Ishikawa (cell line): ENCODE measurements around the gene KMT2E.

Source experiments
- CEBPB ChIP-seq: IDR thresholded peaks from 2 replicates; pipeline ENCODE4 v1.6.1; 2012
- CREB1 ChIP-seq: IDR thresholded peaks from 2 replicates; pipeline ENCODE4 v1.6.1; 2012; ENCODE audit warnings: low read depth
- EGR1 ChIP-seq: IDR thresholded peaks from 2 replicates; pipeline ENCODE4 v1.6.1; 2012
- EP300 ChIP-seq: IDR thresholded peaks from 2 replicates; pipeline ENCODE4 v1.6.1; 2012; ENCODE audit warnings: borderline replicate concordance
- FOXM1 ChIP-seq: IDR thresholded peaks from 2 replicates; pipeline ENCODE4 v1.6.1; 2012; ENCODE audit warnings: low read depth, borderline replicate concordance
- NFIC ChIP-seq: IDR thresholded peaks from 2 replicates; pipeline ENCODE4 v1.6.1; 2012
- RAD21 ChIP-seq: IDR thresholded peaks from 2 replicates; pipeline ENCODE4 v1.6.1; 2012; ENCODE audit warnings: low read depth
- TAF1 ChIP-seq: IDR thresholded peaks from 2 replicates; pipeline ENCODE4 v1.6.1; 2012; ENCODE audit warnings: low read depth, mild to moderate bottlenecking
- TCF12 ChIP-seq: IDR thresholded peaks from 2 replicates; pipeline ENCODE4 v1.6.1; 2012; ENCODE audit warnings: low read depth
- TEAD4 ChIP-seq: IDR thresholded peaks from 2 replicates; pipeline ENCODE4 v1.6.1; 2012
- YY1 ChIP-seq: IDR thresholded peaks from 2 replicates; pipeline ENCODE4 v1.6.1; 2012; ENCODE audit warnings: low read depth
- ZBTB7A ChIP-seq: IDR thresholded peaks from 2 replicates; pipeline ENCODE4 v1.6.1; 2012; ENCODE audit warnings: low read depth
- TF ChIP-seq, protein P1 (sequence below): IDR thresholded peaks from 2 replicates; pipeline ENCODE4 v1.6.1; 2012; ENCODE audit warnings: low read depth, mild to moderate bottlenecking
- TF ChIP-seq, protein P2 (sequence below): IDR thresholded peaks from 2 replicates; pipeline ENCODE4 v1.6.1; 2012
- TF ChIP-seq, protein P3 (sequence below): IDR thresholded peaks from 2 replicates; pipeline ENCODE4 v1.6.1; 2012

The KMT2E gene

DNA sequence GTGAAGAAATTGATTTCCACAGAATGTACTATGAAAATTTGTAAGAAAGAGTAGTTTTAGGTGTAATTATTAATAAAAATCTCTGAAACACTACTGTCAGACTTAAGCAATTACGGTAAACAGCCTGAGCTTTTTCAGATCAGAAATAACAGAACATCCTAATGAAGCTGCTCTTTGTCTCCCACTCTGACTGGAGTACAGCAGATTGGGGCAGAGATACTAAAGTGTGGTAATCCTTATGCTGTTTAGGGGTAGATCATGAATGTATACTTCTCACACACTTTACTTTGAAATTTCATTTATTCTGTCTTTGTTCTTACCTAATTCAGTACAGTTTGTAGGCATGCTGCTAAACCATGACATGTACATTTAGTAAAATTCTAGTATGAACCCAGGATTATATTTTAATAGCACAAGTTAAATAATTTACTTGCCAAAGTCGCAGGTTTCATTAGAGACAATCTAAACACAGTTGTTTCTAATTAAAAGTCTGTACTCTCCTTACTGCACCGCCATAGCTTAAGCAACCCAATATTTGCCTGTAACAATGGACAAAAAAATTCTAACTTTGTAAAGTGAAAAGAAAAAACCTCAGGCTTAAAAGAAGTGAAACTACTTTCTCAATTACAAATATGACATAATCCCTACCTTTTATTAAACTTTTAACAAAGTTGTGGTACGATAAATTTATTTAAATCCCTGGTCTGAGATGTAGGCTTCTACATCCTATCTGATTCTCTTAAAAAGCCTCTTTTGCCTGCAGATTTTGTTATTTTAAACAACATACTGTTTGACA is 88.8 kb downstream of the KMT2E start:
- TF ChIP-seq CEBPB: no peak
- no peak for TF ChIP-seq EGR1
- TF ChIP-seq, protein P1, sequence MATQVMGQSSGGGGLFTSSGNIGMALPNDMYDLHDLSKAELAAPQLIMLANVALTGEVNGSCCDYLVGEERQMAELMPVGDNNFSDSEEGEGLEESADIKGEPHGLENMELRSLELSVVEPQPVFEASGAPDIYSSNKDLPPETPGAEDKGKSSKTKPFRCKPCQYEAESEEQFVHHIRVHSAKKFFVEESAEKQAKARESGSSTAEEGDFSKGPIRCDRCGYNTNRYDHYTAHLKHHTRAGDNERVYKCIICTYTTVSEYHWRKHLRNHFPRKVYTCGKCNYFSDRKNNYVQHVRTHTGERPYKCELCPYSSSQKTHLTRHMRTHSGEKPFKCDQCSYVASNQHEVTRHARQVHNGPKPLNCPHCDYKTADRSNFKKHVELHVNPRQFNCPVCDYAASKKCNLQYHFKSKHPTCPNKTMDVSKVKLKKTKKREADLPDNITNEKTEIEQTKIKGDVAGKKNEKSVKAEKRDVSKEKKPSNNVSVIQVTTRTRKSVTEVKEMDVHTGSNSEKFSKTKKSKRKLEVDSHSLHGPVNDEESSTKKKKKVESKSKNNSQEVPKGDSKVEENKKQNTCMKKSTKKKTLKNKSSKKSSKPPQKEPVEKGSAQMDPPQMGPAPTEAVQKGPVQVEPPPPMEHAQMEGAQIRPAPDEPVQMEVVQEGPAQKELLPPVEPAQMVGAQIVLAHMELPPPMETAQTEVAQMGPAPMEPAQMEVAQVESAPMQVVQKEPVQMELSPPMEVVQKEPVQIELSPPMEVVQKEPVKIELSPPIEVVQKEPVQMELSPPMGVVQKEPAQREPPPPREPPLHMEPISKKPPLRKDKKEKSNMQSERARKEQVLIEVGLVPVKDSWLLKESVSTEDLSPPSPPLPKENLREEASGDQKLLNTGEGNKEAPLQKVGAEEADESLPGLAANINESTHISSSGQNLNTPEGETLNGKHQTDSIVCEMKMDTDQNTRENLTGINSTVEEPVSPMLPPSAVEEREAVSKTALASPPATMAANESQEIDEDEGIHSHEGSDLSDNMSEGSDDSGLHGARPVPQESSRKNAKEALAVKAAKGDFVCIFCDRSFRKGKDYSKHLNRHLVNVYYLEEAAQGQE: no peak
- TF ChIP-seq TCF12: no peak
- TF ChIP-seq ZBTB7A: no peak
- no peak for TF ChIP-seq EP300
- TF ChIP-seq TAF1: no peak
- TF ChIP-seq NFIC: no peak
- no peak for TF ChIP-seq TEAD4
- TF ChIP-seq FOXM1: no peak
- TF ChIP-seq CREB1: no peak
- TF ChIP-seq YY1: no peak
- no peak for TF ChIP-seq RAD21
- TF ChIP-seq, protein P2, sequence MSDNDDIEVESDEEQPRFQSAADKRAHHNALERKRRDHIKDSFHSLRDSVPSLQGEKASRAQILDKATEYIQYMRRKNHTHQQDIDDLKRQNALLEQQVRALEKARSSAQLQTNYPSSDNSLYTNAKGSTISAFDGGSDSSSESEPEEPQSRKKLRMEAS: no peak
- TF ChIP-seq, protein P3, sequence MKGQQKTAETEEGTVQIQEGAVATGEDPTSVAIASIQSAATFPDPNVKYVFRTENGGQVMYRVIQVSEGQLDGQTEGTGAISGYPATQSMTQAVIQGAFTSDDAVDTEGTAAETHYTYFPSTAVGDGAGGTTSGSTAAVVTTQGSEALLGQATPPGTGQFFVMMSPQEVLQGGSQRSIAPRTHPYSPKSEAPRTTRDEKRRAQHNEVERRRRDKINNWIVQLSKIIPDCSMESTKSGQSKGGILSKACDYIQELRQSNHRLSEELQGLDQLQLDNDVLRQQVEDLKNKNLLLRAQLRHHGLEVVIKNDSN: no peak

DNA sequence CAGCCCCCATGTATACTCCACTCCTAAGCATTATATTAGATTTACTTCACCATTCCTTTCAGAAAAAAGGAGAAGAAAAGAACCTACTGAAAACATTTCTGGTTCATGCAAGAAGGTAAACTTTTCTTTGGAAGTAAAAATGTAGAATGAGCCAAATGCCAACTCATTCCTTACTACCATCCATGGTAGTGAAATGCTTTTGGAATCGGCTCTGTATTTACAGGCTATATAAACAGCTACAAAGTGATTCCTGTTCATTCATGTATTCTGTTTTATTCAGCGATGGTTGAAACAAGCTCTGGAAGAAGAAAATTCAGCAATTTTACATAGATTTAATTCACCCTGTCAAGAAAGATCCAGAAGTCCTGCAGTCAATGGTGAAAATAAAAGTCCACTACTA is 91.6 kb downstream of the KMT2E start:
- no peak for TF ChIP-seq YY1
- no peak for TF ChIP-seq EP300
- TF ChIP-seq, protein P2: no peak
- TF ChIP-seq TAF1: no peak
- no peak for TF ChIP-seq CEBPB
- TF ChIP-seq, protein P3: no peak
- TF ChIP-seq EGR1: no peak
- no peak for TF ChIP-seq TCF12
- TF ChIP-seq NFIC: no peak
- TF ChIP-seq ZBTB7A: no peak
- no peak for TF ChIP-seq TEAD4

DNA sequence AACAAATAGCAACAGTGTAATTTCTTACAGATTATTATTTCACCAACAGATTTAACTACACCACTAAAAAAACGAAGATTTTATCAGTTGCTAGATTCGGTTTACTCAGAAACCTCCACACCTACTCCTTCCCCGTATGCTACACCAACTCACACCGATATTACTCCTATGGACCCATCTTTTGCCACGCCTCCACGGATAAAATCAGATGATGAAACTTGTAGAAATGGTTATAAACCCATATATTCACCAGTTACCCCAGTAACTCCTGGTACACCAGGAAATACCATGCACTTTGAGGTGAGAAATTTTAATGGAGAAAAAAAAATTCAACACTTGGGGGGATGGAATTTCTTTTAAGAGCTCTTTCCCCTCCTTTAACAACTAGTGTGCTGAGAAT is 92.5 kb downstream of the KMT2E start:
- TF ChIP-seq FOXM1 (no peak), NFIC (no peak), EP300 (no peak), ZBTB7A (no peak), EGR1 (no peak)
- TF ChIP-seq, protein P3: no peak

DNA sequence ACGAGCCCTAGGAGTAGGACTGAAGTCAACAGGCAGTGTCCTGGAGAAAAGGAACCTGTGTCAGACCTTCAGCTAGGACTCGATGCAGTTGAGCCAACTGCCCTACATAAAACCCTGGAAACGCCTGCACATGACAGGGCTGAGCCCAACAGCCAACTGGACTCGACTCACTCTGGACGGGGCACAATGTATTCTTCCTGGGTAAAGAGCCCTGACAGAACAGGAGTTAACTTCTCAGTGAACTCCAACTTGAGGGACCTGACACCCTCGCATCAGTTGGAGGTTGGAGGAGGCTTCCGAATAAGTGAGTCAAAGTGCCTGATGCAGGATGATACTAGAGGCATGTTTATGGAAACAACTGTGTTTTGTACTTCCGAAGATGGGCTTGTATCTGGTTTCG is 93.5 kb downstream of the KMT2E start:
- TF ChIP-seq EP300: no peak

GRCh38 chr7:105112440-105113418 is 98.7 kb downstream of the KMT2E start:
- TF ChIP-seq TCF12 (no peak), YY1 (no peak), FOXM1 (no peak), EGR1 (no peak), CREB1 (no peak), CEBPB (no peak), TEAD4 (no peak), ZBTB7A (no peak), NFIC (no peak), EP300 (no peak), RAD21 (no peak), TAF1 (no peak)
- TF ChIP-seq, protein P1: no peak
- TF ChIP-seq, protein P3: no peak
- TF ChIP-seq, protein P2: no peak
